ENCODE data around the gene GPR143.

- no peak for TF ChIP-seq CTCF (IDR thresholded peaks at IDR 0.05)
- no peak for TF ChIP-seq POLR2A (IDR thresholded peaks at IDR 0.05)
- no peak for TF ChIP-seq POLR2AphosphoS5 (IDR thresholded peaks at IDR 0.05; ENCODE audit: insufficient read depth in 1 of 2, low read depth in 1 of 2)
These were observed 6.3 kb downstream of the GPR143 start for GRCh38 chrX:9759337-9759736.
